GM12878 (cell line): ENCODE data around the gene SULF2. TPM values are rescaled to one million over a fixed set of nuclear protein-coding genes. Genes with fewer than 3 reads are reported as not detected.

Experiments used
- TCF7 ChIP-seq: IDR thresholded peaks from 2 replicates; pipeline ENCODE4 v1.6.1; 2014; ENCODE audit warnings: antibody characterized with exemption, borderline replicate concordance
- ZBTB4 ChIP-seq: fragments of 450-650 bp; formaldehyde crosslinking; IDR thresholded peaks from 2 replicates; pipeline ENCODE4 v1.4.0; 2022; ENCODE audit warnings: mild to moderate bottlenecking, moderate library complexity
- polyA plus RNA-seq, 11 experiments: library from polyadenylated mRNA; depleted of rRNA in 4 of 11; unstranded in 6 of 11; stranded (reverse) in 5 of 11; fragments of >200 nt; fragmentation: Nextera tagmentation in 4 of 11; fragmentation: Illumina TruSeq in 1 of 11; extraction: Ambion mirVana in 4 of 11; extraction: Trizol in 1 of 11; gene quantifications; 1 replicate in 1 of 11; 2 replicates in 10 of 11; pipeline versions ENCODE4 v1.2.1 to v1.2.3, GENCODE V29; 2011 to 2016; ENCODE audit warnings: inconsistent platforms in 2 of 11, missing spikeins in 2 of 11, low read depth in 1 of 11
- total RNA-seq, 4 experiments: library from RNA; depleted of rRNA in 3 of 4; stranded (reverse); fragments of >200 nt in 3 of 4; fragmentation: Illumina TruSeq in 1 of 4; extraction: Trizol in 1 of 4; gene quantifications; 2 replicates each; pipeline versions ENCODE4 v1.2.1 to v1.2.3, GENCODE V29; 2013 to 2021
- TF ChIP-seq, protein P1 (sequence below): fragments of 450-650 bp; formaldehyde crosslinking; IDR thresholded peaks from 2 replicates; pipeline ENCODE4 v1.4.0; 2020; ENCODE audit warnings: mild to moderate bottlenecking, moderate library complexity

Gene SULF2
- total and polyA plus RNA-seq, 10 of the 15 experiments (the other 5 are each of a cell fraction or from before 2014, with no cell fraction given): 0.69 to 4.1 (median 1.6) TPM

- TF ChIP-seq TCF7 (no peak), ZBTB4 (CRISPR knock-in tag) (no peak)
- TF ChIP-seq, protein P1, sequence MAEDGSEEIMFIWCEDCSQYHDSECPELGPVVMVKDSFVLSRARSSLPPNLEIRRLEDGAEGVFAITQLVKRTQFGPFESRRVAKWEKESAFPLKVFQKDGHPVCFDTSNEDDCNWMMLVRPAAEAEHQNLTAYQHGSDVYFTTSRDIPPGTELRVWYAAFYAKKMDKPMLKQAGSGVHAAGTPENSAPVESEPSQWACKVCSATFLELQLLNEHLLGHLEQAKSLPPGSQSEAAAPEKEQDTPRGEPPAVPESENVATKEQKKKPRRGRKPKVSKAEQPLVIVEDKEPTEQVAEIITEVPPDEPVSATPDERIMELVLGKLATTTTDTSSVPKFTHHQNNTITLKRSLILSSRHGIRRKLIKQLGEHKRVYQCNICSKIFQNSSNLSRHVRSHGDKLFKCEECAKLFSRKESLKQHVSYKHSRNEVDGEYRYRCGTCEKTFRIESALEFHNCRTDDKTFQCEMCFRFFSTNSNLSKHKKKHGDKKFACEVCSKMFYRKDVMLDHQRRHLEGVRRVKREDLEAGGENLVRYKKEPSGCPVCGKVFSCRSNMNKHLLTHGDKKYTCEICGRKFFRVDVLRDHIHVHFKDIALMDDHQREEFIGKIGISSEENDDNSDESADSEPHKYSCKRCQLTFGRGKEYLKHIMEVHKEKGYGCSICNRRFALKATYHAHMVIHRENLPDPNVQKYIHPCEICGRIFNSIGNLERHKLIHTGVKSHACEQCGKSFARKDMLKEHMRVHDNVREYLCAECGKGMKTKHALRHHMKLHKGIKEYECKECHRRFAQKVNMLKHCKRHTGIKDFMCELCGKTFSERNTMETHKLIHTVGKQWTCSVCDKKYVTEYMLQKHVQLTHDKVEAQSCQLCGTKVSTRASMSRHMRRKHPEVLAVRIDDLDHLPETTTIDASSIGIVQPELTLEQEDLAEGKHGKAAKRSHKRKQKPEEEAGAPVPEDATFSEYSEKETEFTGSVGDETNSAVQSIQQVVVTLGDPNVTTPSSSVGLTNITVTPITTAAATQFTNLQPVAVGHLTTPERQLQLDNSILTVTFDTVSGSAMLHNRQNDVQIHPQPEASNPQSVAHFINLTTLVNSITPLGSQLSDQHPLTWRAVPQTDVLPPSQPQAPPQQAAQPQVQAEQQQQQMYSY: no peak
Observed at GRCh38 chr20:47790580-47790965, 5.3 kb upstream of the SULF2 start (continued).
